MCF 10A (cell line): Measurements from ENCODE around the gene ELAC1. TPM values are rescaled to one million over a fixed set of nuclear protein-coding genes. Genes with fewer than 3 reads are reported as not detected.

Experiments used
- BruUV-seq: library from RNA; stranded (reverse); fragments of 400-500 nt; replicated peaks from 2 replicates; lab custom pipeline; 2021; lab: Mats Ljungman, UMichigan
- CTCF ChIA-PET: fragments of 300-600 bp; sonication (Branson Sonifier 250); formaldehyde crosslinking; extraction: SDS; loops from one replicate; lab custom pipeline; 2021; ENCODE audit warnings: antibody characterized with exemption, inconsistent platforms; lab: Yijun Ruan, JAX
- POLR2A ChIA-PET: fragments of 300-600, 350-650 bp; sonication (Branson Sonifier 250); formaldehyde crosslinking; extraction: SDS; loops from one replicate; lab custom pipeline; 2020; ENCODE audit warnings: antibody characterized with exemption, inconsistent platforms; lab: Yijun Ruan, JAX
- DNase-seq: peaks from one replicate; pipeline ENCODE4 v3.0.0-alpha.2; 2018; ENCODE audit not compliant: unreplicated experiment
- H3K27ac Mint-ChIP-seq: one replicate; pipeline ENCODE4 v1.8.0; 2022; ENCODE audit warnings: mild to moderate bottlenecking, low read depth, mixed read lengths; ENCODE audit not compliant: unreplicated experiment
- H3K27me3 Mint-ChIP-seq: one replicate; pipeline ENCODE4 v1.8.0; 2022; ENCODE audit warnings: mixed read lengths; ENCODE audit not compliant: insufficient read depth, unreplicated experiment
- H3K36me3 Mint-ChIP-seq: one replicate; pipeline ENCODE4 v1.8.0; 2022; ENCODE audit warnings: mild to moderate bottlenecking, moderate library complexity, mixed read lengths; ENCODE audit not compliant: insufficient read depth, unreplicated experiment
- H3K4me1 Mint-ChIP-seq: one replicate; pipeline ENCODE4 v1.8.0; 2022; ENCODE audit warnings: mixed read lengths; ENCODE audit not compliant: insufficient read depth, unreplicated experiment
- H3K4me3 Mint-ChIP-seq: one replicate; pipeline ENCODE4 v1.8.0; 2022; ENCODE audit warnings: mild to moderate bottlenecking, moderate library complexity, mixed read lengths; ENCODE audit not compliant: unreplicated experiment
- H3K9me3 Mint-ChIP-seq: one replicate; pipeline ENCODE4 v1.8.0; 2022; ENCODE audit warnings: mixed read lengths; ENCODE audit not compliant: unreplicated experiment
- intact Hi-C: fragments of 100-400 bp; cut with micrococcal nuclease; formaldehyde crosslinking; loops from 2 replicates; pipeline ENCODE4 v1.14.1; 2022
- total RNA-seq: library from RNA; stranded (reverse); gene quantifications from 2 replicates; pipeline ENCODE4 v1.2.3, GENCODE V29; 2022
- TF ChIP-seq, protein P1 (sequence below): fragments of 200-600 bp; IDR thresholded peaks from one replicate; pipeline ENCODE4 v1.8.0; 2022; ENCODE audit warnings: antibody characterized with exemption, mild to moderate bottlenecking; ENCODE audit not compliant: unreplicated experiment

Gene ELAC1
- total RNA-seq, 1 experiment from 2014 or later, result 14.0 TPM

DNA sequence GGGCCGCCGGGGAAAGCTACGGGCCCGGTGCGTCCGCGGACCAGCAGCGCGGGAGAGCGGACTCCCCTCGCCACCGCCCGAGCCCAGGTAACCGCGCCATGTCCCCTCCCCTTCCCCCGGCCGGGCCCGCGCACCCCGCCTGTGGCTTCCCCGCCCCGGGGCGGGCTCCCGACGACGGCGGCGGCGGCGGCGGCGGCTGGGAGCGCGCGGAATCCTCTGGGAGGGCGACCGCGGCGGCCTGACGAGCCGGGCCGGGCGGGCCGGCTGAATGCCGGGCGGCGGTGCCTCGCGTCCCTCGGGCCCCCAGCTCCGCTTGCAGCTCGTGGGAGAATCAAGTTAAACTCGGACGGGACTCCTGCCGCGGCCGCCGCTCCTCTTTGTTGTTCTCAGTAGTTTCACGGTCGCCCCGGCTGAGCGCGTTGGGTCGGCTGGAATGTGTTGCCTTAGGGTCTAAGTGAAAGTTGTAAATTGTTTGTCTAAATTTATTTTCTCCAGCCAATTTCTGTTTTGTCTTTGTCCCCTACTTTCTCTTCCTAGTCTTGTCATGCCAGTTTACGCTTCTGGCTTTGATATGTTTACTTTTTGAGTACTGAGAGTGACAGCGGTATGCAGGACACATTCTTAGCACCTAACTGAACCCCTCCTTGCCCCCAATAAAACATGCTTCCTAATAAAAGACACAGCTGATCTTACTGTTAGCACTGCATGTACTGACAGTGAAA is 62.9 kb downstream of the ELAC1 start:
- Mint-ChIP-seq H3K4me3 (peak overlapping the region; percentile 96), H3K27ac (peak overlapping the region; percentile 100), H3K9me3 (no peaks in the 10 kb centered on the region), H3K27me3 (no peaks in the 10 kb centered on the region), H3K36me3 (peaks cover 28% of the 10 kb centered on the region), H3K4me1 (peaks cover 30% of the 10 kb centered on the region)
- ChIA-PET POLR2A (interaction anchor here (0.6 to 6.8 kb wide), 43 partner anchors 10 to 1181 kb away, joined by 3 to 187 read pairs (median 5); partner anchors contain the start of genes ELAC1, MBD1, ME2 and MEX3C), CTCF (interaction anchor here (0.6 to 2.0 kb wide), 5 partner anchors 20 to 211 kb away, joined by 3 to 13 read pairs (median 8); partner anchors contain the start of gene MRO)
- TF ChIP-seq, protein P1, sequence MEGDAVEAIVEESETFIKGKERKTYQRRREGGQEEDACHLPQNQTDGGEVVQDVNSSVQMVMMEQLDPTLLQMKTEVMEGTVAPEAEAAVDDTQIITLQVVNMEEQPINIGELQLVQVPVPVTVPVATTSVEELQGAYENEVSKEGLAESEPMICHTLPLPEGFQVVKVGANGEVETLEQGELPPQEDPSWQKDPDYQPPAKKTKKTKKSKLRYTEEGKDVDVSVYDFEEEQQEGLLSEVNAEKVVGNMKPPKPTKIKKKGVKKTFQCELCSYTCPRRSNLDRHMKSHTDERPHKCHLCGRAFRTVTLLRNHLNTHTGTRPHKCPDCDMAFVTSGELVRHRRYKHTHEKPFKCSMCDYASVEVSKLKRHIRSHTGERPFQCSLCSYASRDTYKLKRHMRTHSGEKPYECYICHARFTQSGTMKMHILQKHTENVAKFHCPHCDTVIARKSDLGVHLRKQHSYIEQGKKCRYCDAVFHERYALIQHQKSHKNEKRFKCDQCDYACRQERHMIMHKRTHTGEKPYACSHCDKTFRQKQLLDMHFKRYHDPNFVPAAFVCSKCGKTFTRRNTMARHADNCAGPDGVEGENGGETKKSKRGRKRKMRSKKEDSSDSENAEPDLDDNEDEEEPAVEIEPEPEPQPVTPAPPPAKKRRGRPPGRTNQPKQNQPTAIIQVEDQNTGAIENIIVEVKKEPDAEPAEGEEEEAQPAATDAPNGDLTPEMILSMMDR, result no peak
- DNase-seq, result peak; percentile 66
- intact Hi-C loops, result loop anchor here (1.0 kb wide), 1 partner anchor 57 kb away; no protein-coding TSS in a partner anchor
- BruUV-seq, result no TSS peak

GRCh38 chr18:51032193-51032592 is 64.4 kb downstream of the ELAC1 start:
- peak overlapping the region; percentile 62 for H3K27ac Mint-ChIP-seq
- H3K27me3 Mint-ChIP-seq, result no peaks in the 10 kb centered on the region
- intact Hi-C loops, result loop anchor here (2.0 kb wide), 1 partner anchor 153 kb away; the partner anchor contains the start of gene ME2
- BruUV-seq, result no TSS peak
- TF ChIP-seq, protein P1, result no peak
- no peaks in the 10 kb centered on the region for H3K9me3 Mint-ChIP-seq
- peaks cover 28% of the 10 kb centered on the region for H3K36me3 Mint-ChIP-seq
- peaks cover 36% of the 10 kb centered on the region for H3K4me1 Mint-ChIP-seq
- H3K4me3 Mint-ChIP-seq, result peak overlapping the region; percentile 96
- POLR2A ChIA-PET, result interaction anchor here (0.6 to 6.8 kb wide), 13 partner anchors 10 to 195 kb away, joined by 3 to 187 read pairs (median 7); partner anchors contain the start of genes ELAC1, ME2 and MEX3C
- no peak for DNase-seq
- CTCF ChIA-PET, result interaction anchor here (0.6 to 2.0 kb wide), 5 partner anchors 16 to 835 kb away, joined by 3 to 13 read pairs (median 3); partner anchors contain the start of gene MRO

- Mint-ChIP-seq H3K9me3 (no peaks in the 10 kb centered on the region), H3K36me3 (peaks cover 20% of the 10 kb centered on the region), H3K27ac (no peak overlapping the region), H3K4me1 (peaks cover 41% of the 10 kb centered on the region), H3K27me3 (no peaks in the 10 kb centered on the region), H3K4me3 (no peak overlapping the region)
- intact Hi-C loops, result no loop called here
- DNase-seq, result no peak
- BruUV-seq, result no TSS peak
- CTCF ChIA-PET, result interaction anchor here (0.7 to 1.3 kb wide), 3 partner anchors 14 to 458 kb away, joined by 3 to 8 read pairs (median 3); partner anchors contain the start of gene ELAC1
- TF ChIP-seq, protein P1, result no peak
- POLR2A ChIA-PET, result interaction anchor here (1.0 to 10.0 kb wide), 4 partner anchors 8 to 69 kb away, joined by 3 to 85 read pairs (median 8); partner anchors contain the start of genes ELAC1 and SMAD4
These were observed 69.4 kb downstream of the ELAC1 start for GRCh38 chr18:51037230-51037629.

Other genes starting within 250 kb of the ELAC1 start
- not detected in 2 replicates for gene MRO, start 148.0 kb upstream of the ELAC1 start, total RNA-seq
- 64.8 and 67.2 TPM in 2 replicates for gene ME2, start 88.9 kb upstream of the ELAC1 start, total RNA-seq
- 75.8 and 84.4 TPM in 2 replicates for gene SMAD4, start 62.2 kb downstream of the ELAC1 start, total RNA-seq
- 65.3 and 81.9 TPM in 2 replicates for gene MEX3C, start 229.6 kb downstream of the ELAC1 start, total RNA-seq